SK-N-MC (cell line): Measurements from ENCODE around the gene TBL1X.

Experiments used
- EZH2 ChIP-seq: fragments of 200-600 bp; sonication (generic); IDR thresholded peaks from one replicate; pipeline ENCODE4 v1.6.1; 2017; ENCODE audit warnings: antibody characterized with exemption
- FOXP2 ChIP-seq: optimal IDR thresholded peaks from 2 replicates; pipeline ENCODE3; 2011; ENCODE audit warnings: mild to moderate bottlenecking, moderate library complexity; ENCODE audit not compliant: insufficient read depth; ENCODE audit errors: extremely low read length, control extremely low read depth
- POLR2AphosphoS5 ChIP-seq: IDR thresholded peaks from 2 replicates; pipeline ENCODE4 v1.6.1; 2012; ENCODE audit warnings: mild to moderate bottlenecking, low read depth, low read length, borderline replicate concordance

DNA sequence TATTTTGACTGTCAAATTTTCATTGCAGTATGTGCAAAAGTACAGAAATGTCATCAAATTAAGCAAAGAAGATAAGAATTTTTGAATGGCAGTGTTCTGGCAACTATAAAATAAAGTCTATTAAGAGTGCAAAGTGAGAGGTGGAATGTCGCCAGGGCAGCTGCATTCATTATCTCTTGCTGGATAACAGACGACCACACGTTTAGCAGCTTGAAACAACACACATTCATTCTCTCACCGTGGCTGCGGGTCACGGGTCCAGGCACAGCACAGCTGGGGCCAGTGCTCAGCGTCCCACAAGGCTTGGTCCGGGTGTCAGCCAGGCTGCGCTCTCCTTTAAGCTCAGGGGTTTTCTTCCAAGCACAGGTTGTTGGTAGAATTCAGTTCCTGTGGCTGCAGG is 186.9 kb downstream of the TBL1X start:
- TF ChIP-seq POLR2AphosphoS5 (no peak), EZH2 (no peak), FOXP2 (no peak)
